ENCODE results near the gene ARID1A. TPM values are rescaled to one million over a fixed set of nuclear protein-coding genes. Genes with fewer than 3 reads are reported as not detected.

The ARID1A gene
- total and polyA plus RNA-seq, 9 of the 15 experiments (the other 6 are each of a cell fraction or from before 2014, with no cell fraction given): 8.3 to 88.3 (median 22.5) TPM

DNA sequence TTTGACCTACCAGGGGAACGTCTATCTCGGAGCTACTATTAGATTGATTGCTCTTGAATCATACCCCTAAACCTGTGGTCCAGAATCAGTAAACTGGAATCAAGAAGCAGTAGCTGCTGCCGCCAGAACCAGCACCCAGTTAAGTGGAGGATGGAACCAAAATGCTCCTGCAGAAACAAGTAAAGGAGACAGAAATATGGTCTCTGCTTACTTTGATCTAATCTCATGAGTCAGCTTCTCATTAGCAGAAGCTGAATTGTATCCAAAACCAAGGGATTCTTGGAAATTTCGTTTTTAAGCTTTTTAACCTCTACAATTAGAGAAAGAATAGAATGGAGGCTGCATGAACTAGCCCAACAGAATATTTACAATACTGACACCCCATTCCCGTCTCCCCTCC, 49.4 kb downstream of the ARID1A start (continued):
- TF ChIP-seq TFAM (CRISPR knock-in tag; conservative IDR thresholded peaks at IDR 0.05) (no peak), HNRNPK (IDR thresholded peaks at IDR 0.05; ENCODE audit: low read depth, low read length, poor library complexity, severe bottlenecking) (no peak), DNMT1 (IDR thresholded peaks at IDR 0.05) (no peak), ZFP36 (IDR thresholded peaks at IDR 0.05; ENCODE audit: low read depth, low read length, partially characterized antibody) (no peak), C11orf30 (IDR thresholded peaks at IDR 0.05; ENCODE audit: low read depth) (peak; percentile 68), CBFB (CRISPR knock-in tag; IDR thresholded peaks at IDR 0.05) (no peak), NFIX (CRISPR knock-in tag; IDR thresholded peaks at IDR 0.05; ENCODE audit: low read depth) (no peak), MAFG (tag; conservative IDR thresholded peaks at IDR 0.05) (peak; percentile 56), RREB1 (CRISPR knock-in tag; IDR thresholded peaks at IDR 0.05) (no peak), KDM1A (IDR thresholded peaks at IDR 0.05) (peak in 1 of 2 experiments; percentile 46; a peak in 2 of 4 replicates), ZNF324 (CRISPR knock-in tag; IDR thresholded peaks at IDR 0.05) (no peak), CC2D1A (IDR thresholded peaks at IDR 0.05) (no peak), SAFB (IDR thresholded peaks at IDR 0.05; ENCODE audit: borderline replicate concordance, low read depth, low read length) (no peak), ZNF253 (CRISPR knock-in tag; conservative IDR thresholded peaks at IDR 0.05) (no peak), PHF8 (IDR thresholded peaks at IDR 0.05; ENCODE audit: borderline replicate concordance, low read length) (no peak), ZNF507 (tag; conservative IDR thresholded peaks at IDR 0.05) (no peak), NCOA1 (IDR thresholded peaks at IDR 0.05; ENCODE audit: low read depth) (no peak), JUND (IDR thresholded peaks at IDR 0.05; ENCODE audit: borderline replicate concordance, low read depth, low read length) (peak; percentile 53; the same call in 1 of the 2 replicates), JUND (tag; IDR thresholded peaks at IDR 0.05; ENCODE audit: borderline replicate concordance, low read depth, low read length) (peak; percentile 50; the same call in 1 of the 3 replicates)
- TF ChIP-seq, protein P1, sequence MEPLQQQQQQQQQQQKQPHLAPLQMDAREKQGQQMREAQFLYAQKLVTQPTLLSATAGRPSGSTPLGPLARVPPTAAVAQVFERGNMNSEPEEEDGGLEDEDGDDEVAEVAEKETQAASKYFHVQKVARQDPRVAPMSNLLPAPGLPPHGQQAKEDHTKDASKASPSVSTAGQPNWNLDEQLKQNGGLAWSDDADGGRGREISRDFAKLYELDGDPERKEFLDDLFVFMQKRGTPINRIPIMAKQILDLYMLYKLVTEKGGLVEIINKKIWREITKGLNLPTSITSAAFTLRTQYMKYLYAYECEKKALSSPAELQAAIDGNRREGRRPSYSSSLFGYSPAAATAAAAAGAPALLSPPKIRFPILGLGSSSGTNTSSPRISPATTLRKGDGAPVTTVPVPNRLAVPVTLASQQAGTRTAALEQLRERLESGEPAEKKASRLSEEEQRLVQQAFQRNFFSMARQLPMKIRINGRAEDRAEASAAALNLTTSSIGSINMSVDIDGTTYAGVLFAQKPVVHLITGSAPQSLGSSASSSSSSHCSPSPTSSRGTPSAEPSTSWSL (CRISPR knock-in tag; IDR thresholded peaks at IDR 0.05; ENCODE audit: borderline replicate concordance): no peak

All from K562 (cell line).